ENCODE measurements around the gene PRKCA. TPM values are rescaled to one million over a fixed set of nuclear protein-coding genes. Genes with fewer than 3 reads are reported as not detected.

PRKCA gene
- total and polyA plus RNA-seq, 2 experiments from 2014 or later: 6.4 to 35.4 TPM

DNA sequence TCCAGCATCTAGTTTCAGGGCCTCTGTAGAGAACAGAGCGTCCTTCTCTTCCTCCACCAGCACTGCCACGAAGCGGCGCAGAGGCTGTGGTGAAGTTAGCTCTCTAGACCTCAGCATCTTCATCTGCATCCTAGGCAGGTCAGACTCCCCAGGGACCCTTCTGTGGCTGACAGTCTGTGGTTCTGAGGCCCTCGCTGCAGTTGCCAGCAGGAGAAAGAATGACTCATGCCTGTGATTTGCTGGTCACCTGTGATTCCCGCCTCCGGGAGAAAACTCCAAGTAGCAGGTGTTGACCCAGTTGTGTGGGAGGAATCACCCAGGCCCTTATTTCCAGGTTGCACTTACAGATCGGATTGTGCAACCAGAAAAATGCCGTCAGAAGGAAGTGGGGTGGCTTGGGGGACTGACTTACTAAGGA is 415.2 kb downstream of the PRKCA start:
- Histone ChIP-seq H3K4me1 (ENCODE audit: insufficient read depth) (peaks cover 21% of the 10 kb centered on the region), H3K79me2 (replicated peaks; ENCODE audit: insufficient read depth) (no peaks in the 10 kb centered on the region), H3K27me3 (ENCODE audit: insufficient read depth) (no peaks in the 10 kb centered on the region), H3F3A (replicated peaks; ENCODE audit: low read depth) (no peaks in the 10 kb centered on the region; the same call in 1 of the 2 replicates), H3K4me3 (no peak overlapping the region), H3K27ac (ENCODE audit: low read depth) (no peak overlapping the region), H2AFZ (no peak overlapping the region), H3K36me3 (ENCODE audit: insufficient read depth) (no peaks in the 10 kb centered on the region), H3K4me2 (no peak overlapping the region), H4K20me1 (replicated peaks; ENCODE audit: insufficient read depth) (no peaks in the 10 kb centered on the region), H3K9me2 (ENCODE audit: insufficient read depth) (0 out of 2 replicates have a peak, but pooled peaks cover 7% of the 10 kb centered on the region)
- H3K9me3 Mint-ChIP-seq: no peaks in the 10 kb centered on the region
- no peaks in the 10 kb centered on the region for H3K36me3 Mint-ChIP-seq (ENCODE audit: low read depth)
- no peak for ATAC-seq
- H3K4me1 Mint-ChIP-seq: peaks cover 71% of the 10 kb centered on the region
- H3K27me3 Mint-ChIP-seq (ENCODE audit: insufficient read depth, low read depth, poor library complexity): peaks cover 6% of the 10 kb centered on the region
- no peak for DNase-seq (ENCODE audit: low spot score)
- no peak for TF ChIP-seq STAT1 (IDR thresholded peaks at IDR 0.05; ENCODE audit: unreplicated experiment)
- TF ChIP-seq, protein P1, sequence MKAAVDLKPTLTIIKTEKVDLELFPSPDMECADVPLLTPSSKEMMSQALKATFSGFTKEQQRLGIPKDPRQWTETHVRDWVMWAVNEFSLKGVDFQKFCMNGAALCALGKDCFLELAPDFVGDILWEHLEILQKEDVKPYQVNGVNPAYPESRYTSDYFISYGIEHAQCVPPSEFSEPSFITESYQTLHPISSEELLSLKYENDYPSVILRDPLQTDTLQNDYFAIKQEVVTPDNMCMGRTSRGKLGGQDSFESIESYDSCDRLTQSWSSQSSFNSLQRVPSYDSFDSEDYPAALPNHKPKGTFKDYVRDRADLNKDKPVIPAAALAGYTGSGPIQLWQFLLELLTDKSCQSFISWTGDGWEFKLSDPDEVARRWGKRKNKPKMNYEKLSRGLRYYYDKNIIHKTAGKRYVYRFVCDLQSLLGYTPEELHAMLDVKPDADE (IDR thresholded peaks at IDR 0.05): no peak
- no peak for TF ChIP-seq CREB1 (CRISPR knock-in tag; IDR thresholded peaks at IDR 0.05; ENCODE audit: low read depth)
- no peak for TF ChIP-seq POLR2AphosphoS5 (IDR thresholded peaks at IDR 0.05; ENCODE audit: low read depth)
- TF ChIP-seq NANOG (IDR thresholded peaks at IDR 0.05; ENCODE audit: borderline replicate concordance): no peak
- no peak for TF ChIP-seq EZH2phosphoT487 (IDR thresholded peaks at IDR 0.05; ENCODE audit: unreplicated experiment)
- TF ChIP-seq ZNF114 (CRISPR knock-in tag; IDR thresholded peaks at IDR 0.05): no peak
- TF ChIP-seq, protein P2, sequence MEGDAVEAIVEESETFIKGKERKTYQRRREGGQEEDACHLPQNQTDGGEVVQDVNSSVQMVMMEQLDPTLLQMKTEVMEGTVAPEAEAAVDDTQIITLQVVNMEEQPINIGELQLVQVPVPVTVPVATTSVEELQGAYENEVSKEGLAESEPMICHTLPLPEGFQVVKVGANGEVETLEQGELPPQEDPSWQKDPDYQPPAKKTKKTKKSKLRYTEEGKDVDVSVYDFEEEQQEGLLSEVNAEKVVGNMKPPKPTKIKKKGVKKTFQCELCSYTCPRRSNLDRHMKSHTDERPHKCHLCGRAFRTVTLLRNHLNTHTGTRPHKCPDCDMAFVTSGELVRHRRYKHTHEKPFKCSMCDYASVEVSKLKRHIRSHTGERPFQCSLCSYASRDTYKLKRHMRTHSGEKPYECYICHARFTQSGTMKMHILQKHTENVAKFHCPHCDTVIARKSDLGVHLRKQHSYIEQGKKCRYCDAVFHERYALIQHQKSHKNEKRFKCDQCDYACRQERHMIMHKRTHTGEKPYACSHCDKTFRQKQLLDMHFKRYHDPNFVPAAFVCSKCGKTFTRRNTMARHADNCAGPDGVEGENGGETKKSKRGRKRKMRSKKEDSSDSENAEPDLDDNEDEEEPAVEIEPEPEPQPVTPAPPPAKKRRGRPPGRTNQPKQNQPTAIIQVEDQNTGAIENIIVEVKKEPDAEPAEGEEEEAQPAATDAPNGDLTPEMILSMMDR (conservative IDR thresholded peaks at IDR 0.05; ENCODE audit: low read depth in 2 of 2): no peak
- TF ChIP-seq, protein P3, sequence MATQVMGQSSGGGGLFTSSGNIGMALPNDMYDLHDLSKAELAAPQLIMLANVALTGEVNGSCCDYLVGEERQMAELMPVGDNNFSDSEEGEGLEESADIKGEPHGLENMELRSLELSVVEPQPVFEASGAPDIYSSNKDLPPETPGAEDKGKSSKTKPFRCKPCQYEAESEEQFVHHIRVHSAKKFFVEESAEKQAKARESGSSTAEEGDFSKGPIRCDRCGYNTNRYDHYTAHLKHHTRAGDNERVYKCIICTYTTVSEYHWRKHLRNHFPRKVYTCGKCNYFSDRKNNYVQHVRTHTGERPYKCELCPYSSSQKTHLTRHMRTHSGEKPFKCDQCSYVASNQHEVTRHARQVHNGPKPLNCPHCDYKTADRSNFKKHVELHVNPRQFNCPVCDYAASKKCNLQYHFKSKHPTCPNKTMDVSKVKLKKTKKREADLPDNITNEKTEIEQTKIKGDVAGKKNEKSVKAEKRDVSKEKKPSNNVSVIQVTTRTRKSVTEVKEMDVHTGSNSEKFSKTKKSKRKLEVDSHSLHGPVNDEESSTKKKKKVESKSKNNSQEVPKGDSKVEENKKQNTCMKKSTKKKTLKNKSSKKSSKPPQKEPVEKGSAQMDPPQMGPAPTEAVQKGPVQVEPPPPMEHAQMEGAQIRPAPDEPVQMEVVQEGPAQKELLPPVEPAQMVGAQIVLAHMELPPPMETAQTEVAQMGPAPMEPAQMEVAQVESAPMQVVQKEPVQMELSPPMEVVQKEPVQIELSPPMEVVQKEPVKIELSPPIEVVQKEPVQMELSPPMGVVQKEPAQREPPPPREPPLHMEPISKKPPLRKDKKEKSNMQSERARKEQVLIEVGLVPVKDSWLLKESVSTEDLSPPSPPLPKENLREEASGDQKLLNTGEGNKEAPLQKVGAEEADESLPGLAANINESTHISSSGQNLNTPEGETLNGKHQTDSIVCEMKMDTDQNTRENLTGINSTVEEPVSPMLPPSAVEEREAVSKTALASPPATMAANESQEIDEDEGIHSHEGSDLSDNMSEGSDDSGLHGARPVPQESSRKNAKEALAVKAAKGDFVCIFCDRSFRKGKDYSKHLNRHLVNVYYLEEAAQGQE (IDR thresholded peaks at IDR 0.05; ENCODE audit: unreplicated experiment): no peak
- TF ChIP-seq EZH2 (IDR thresholded peaks at IDR 0.05; ENCODE audit: low read depth, unreplicated experiment): no peak
- no peak for TF ChIP-seq JUNB (IDR thresholded peaks at IDR 0.05; ENCODE audit: unreplicated experiment)
- TF ChIP-seq, protein P4, sequence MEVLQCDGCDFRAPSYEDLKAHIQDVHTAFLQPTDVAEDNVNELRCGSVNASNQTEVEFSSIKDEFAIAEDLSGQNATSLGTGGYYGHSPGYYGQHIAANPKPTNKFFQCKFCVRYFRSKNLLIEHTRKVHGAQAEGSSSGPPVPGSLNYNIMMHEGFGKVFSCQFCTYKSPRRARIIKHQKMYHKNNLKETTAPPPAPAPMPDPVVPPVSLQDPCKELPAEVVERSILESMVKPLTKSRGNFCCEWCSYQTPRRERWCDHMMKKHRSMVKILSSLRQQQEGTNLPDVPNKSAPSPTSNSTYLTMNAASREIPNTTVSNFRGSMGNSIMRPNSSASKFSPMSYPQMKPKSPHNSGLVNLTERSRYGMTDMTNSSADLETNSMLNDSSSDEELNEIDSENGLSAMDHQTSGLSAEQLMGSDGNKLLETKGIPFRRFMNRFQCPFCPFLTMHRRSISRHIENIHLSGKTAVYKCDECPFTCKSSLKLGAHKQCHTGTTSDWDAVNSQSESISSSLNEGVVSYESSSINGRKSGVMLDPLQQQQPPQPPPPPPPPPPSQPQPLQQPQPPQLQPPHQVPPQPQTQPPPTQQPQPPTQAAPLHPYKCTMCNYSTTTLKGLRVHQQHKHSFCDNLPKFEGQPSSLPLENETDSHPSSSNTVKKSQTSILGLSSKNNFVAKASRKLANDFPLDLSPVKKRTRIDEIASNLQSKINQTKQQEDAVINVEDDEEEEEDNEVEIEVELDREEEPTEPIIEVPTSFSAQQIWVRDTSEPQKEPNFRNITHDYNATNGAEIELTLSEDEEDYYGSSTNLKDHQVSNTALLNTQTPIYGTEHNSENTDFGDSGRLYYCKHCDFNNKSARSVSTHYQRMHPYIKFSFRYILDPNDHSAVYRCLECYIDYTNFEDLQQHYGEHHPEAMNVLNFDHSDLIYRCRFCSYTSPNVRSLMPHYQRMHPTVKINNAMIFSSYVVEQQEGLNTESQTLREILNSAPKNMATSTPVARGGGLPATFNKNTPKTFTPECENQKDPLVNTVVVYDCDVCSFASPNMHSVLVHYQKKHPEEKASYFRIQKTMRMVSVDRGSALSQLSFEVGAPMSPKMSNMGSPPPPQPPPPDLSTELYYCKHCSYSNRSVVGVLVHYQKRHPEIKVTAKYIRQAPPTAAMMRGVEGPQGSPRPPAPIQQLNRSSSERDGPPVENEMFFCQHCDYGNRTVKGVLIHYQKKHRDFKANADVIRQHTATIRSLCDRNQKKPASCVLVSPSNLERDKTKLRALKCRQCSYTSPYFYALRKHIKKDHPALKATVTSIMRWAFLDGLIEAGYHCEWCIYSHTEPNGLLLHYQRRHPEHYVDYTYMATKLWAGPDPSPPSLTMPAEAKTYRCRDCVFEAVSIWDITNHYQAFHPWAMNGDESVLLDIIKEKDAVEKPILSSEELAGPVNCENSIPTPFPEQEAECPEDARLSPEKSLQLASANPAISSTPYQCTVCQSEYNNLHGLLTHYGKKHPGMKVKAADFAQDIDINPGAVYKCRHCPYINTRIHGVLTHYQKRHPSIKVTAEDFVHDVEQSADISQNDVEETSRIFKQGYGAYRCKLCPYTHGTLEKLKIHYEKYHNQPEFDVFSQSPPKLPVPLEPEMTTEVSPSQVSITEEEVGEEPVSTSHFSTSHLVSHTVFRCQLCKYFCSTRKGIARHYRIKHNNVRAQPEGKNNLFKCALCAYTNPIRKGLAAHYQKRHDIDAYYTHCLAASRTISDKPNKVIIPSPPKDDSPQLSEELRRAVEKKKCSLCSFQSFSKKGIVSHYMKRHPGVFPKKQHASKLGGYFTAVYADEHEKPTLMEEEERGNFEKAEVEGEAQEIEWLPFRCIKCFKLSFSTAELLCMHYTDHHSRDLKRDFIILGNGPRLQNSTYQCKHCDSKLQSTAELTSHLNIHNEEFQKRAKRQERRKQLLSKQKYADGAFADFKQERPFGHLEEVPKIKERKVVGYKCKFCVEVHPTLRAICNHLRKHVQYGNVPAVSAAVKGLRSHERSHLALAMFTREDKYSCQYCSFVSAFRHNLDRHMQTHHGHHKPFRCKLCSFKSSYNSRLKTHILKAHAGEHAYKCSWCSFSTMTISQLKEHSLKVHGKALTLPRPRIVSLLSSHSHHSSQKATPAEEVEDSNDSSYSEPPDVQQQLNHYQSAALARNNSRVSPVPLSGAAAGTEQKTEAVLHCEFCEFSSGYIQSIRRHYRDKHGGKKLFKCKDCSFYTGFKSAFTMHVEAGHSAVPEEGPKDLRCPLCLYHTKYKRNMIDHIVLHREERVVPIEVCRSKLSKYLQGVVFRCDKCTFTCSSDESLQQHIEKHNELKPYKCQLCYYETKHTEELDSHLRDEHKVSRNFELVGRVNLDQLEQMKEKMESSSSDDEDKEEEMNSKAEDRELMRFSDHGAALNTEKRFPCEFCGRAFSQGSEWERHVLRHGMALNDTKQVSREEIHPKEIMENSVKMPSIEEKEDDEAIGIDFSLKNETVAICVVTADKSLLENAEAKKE (CRISPR knock-in tag; IDR thresholded peaks at IDR 0.05): no peak
- TF ChIP-seq ZNF331 (CRISPR knock-in tag; IDR thresholded peaks at IDR 0.05; ENCODE audit: low read depth): no peak
- H3K4me3 Mint-ChIP-seq: no peak overlapping the region
- H3K27ac Mint-ChIP-seq: no peak overlapping the region; the same call in 1 of the 2 replicates
